Testis (tissue), 3 donors: ENCODE measurements around the gene CD44. TPM values are rescaled to one million over a fixed set of nuclear protein-coding genes. Genes with fewer than 3 reads are reported as not detected.

Experiments used
- DNase-seq: peaks from one replicate; pipeline ENCODE4 v3.0.0-alpha.2; 2019
- H3K27ac ChIP-seq, 2 donors: fragments of 200-600 bp; sonication (generic); one replicate each; pipeline ENCODE4 v1.5.1; 2019
- H3K27me3 ChIP-seq: fragments of 200-600 bp; sonication (generic); one replicate; pipeline ENCODE4 v1.5.1; 2019
- H3K36me3 ChIP-seq: fragments of 200-600 bp; sonication (generic); one replicate; pipeline ENCODE4 v1.5.1; 2017; ENCODE audit warnings: low read depth; ENCODE audit errors: missing control alignments
- H3K4me1 ChIP-seq: fragments of 200-600 bp; sonication (generic); one replicate; pipeline ENCODE4 v1.5.1; 2019
- H3K4me3 ChIP-seq, 2 donors: fragments of 200-600 bp; sonication (generic); one replicate each; pipeline ENCODE4 v1.5.1; 2017 to 2019
- H3K9me3 ChIP-seq: fragments of 200-600 bp; sonication (generic); one replicate; pipeline ENCODE4 v1.5.1; 2017
- POLR2A ChIP-seq: fragments of 450-650 bp; IDR thresholded peaks from one replicate; pipeline ENCODE4 v1.6.1; 2017; ENCODE audit warnings: antibody characterized with exemption, mild to moderate bottlenecking, moderate library complexity
- WGBS, 2 donors: methylation state at CpG; one replicate each; pipeline ENCODE4 v1.1.5; 2018; 5-methylcytosine and 5-hydroxymethylcytosine counted together
- intact Hi-C: fragments of 100-400 bp; cut with DNase I; formaldehyde crosslinking; loops from one replicate; pipeline ENCODE4 v1.15.1; 2023; ENCODE audit warnings: low total_unique reads
- polyA plus RNA-seq: library from polyadenylated mRNA; stranded (reverse); fragments of 350-450 nt; fragmentation: Illumina TruSeq; extraction: RNeasy Lipid Tissue Mini Kit (QIAGEN cat#74804); gene quantifications from one replicate; pipeline ENCODE4 v1.2.3, GENCODE V29; 2014; ENCODE audit warnings: low read depth, low replicate concordance; ENCODE audit not compliant: insufficient read depth
- total RNA-seq, 2 donors: library from RNA; depleted of rRNA; stranded (reverse); fragments of >200 nt; gene quantifications; one replicate each; pipeline ENCODE4 v1.2.3, GENCODE V29; 2016
- TF ChIP-seq, protein P1 (sequence below), 3 experiments: fragments of 450-650 bp in 2 of 3; fragments of 200-600 bp in 1 of 3; sonication (generic) in 1 of 3; IDR thresholded peaks; one replicate each; pipeline ENCODE4 v1.5.1; 2016 to 2019; ENCODE audit warnings: antibody characterized with exemption in 3 of 3, mild to moderate bottlenecking in 2 of 3, moderate library complexity in 1 of 3

CD44 gene
- total and polyA plus RNA-seq, 3 donors from 2014 or later, result 4.0 to 44.5 (median 13.4) TPM

DNA sequence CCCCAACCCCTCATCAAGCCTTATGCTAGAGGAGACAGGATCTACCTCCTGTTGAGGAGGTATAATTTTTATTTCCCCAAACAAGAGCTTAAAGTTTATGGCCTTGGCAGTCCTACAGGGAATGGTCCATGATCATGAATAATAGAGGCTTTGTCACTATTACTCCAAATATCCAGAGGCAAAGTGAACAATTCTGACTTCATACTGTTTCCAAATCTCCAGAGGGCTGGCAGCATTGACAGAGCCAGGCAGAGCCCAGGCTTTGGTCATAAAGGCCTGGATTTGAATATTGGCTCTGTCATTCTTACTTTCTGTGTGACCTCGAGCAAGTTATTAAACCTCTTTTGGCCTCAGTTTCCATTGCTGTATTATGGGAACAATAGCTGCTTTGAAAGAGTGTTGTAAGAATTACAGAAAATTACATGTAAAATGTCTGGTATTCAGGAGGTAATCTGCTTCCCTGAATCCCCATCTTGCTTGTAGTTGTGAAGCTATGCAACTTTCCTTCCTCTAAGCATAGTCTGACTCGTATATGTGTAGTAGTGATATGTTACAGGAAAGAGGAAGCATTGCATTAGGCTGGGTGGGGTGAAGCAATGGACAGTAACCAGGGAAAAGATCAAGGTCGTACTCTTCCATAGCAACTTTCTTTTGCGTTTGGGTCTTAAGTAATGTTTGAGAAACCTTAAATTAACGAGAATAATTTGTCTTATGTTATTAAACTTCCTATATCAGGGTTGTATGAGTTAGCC, 88.8 kb downstream of the CD44 start:
- no peak for DNase-seq
- H3K9me3 ChIP-seq, result no peaks in the 10 kb centered on the region
- H3K4me1 ChIP-seq, result no peaks in the 10 kb centered on the region
- 77% methylated on average over 5 of the region's 5 CpGs for WGBS, 2 donors
- H3K27me3 ChIP-seq, result no peaks in the 10 kb centered on the region
- no peaks in the 10 kb centered on the region for H3K36me3 ChIP-seq
- H3K4me3 ChIP-seq, result no peak overlapping the region
- intact Hi-C loops, result no loop called here
- H3K27ac ChIP-seq, result no peak overlapping the region
- TF ChIP-seq POLR2A, result no peak
- TF ChIP-seq, protein P1, sequence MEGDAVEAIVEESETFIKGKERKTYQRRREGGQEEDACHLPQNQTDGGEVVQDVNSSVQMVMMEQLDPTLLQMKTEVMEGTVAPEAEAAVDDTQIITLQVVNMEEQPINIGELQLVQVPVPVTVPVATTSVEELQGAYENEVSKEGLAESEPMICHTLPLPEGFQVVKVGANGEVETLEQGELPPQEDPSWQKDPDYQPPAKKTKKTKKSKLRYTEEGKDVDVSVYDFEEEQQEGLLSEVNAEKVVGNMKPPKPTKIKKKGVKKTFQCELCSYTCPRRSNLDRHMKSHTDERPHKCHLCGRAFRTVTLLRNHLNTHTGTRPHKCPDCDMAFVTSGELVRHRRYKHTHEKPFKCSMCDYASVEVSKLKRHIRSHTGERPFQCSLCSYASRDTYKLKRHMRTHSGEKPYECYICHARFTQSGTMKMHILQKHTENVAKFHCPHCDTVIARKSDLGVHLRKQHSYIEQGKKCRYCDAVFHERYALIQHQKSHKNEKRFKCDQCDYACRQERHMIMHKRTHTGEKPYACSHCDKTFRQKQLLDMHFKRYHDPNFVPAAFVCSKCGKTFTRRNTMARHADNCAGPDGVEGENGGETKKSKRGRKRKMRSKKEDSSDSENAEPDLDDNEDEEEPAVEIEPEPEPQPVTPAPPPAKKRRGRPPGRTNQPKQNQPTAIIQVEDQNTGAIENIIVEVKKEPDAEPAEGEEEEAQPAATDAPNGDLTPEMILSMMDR (IDR thresholded peaks at IDR 0.05), result no peak

DNA sequence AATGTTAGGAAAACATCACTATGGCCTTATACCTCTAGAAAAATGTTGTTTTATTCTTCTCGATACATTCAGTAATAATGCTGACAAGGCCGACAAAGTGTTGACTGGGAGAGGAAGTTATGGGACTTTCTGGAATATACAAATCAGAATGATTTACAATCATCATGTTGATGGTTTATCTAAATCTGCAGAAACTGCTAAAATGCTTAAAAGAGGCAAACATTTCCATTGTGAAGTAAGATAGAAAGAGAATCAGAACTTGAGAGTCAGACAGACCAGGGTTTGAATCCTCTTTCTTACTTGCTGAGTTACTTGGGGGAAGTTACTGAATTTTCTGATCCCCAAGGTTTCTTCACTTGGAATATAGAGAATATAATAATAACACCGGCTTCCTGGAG, 89.4 kb downstream of the CD44 start:
- H3K4me1 ChIP-seq, result no peaks in the 10 kb centered on the region
- no peaks in the 10 kb centered on the region for H3K9me3 ChIP-seq
- TF ChIP-seq, protein P1 (IDR thresholded peaks at IDR 0.05), result no peak
- TF ChIP-seq POLR2A, result no peak
- intact Hi-C loops, result no loop called here
- H3K27ac ChIP-seq, result no peak overlapping the region
- 83 to 91% methylated on average over 3 of the region's 3 CpGs for WGBS, 2 donors
- no peak for DNase-seq
- no peaks in the 10 kb centered on the region for H3K27me3 ChIP-seq
- H3K36me3 ChIP-seq, result no peaks in the 10 kb centered on the region
- H3K4me3 ChIP-seq, result no peak overlapping the region

DNA sequence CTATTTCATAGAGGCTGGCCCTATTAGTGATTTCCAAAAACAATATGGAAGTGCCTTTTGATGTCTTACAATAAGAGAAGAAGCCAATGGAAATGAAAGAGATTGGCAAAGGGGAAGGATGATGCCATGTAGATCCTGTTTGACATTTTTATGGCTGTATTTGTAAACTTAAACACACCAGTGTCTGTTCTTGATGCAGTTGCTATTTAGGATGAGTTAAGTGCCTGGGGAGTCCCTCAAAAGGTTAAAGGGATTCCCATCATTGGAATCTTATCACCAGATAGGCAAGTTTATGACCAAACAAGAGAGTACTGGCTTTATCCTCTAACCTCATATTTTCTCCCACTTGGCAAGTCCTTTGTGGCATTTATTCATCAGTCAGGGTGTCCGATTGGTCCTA, 91.4 kb downstream of the CD44 start:
- 83 to 88% methylated on average over 1 of the region's 1 CpG for WGBS, 2 donors
- H3K27ac ChIP-seq, result no peak overlapping the region
- H3K4me1 ChIP-seq, result no peaks in the 10 kb centered on the region
- H3K27me3 ChIP-seq, result no peaks in the 10 kb centered on the region
- TF ChIP-seq POLR2A, result no peak
- TF ChIP-seq, protein P1 (IDR thresholded peaks at IDR 0.05), result no peak
- no peak overlapping the region for H3K4me3 ChIP-seq
- no peaks in the 10 kb centered on the region for H3K36me3 ChIP-seq
- H3K9me3 ChIP-seq, result no peaks in the 10 kb centered on the region
- intact Hi-C loops, result no loop called here
- DNase-seq, result no peak

DNA sequence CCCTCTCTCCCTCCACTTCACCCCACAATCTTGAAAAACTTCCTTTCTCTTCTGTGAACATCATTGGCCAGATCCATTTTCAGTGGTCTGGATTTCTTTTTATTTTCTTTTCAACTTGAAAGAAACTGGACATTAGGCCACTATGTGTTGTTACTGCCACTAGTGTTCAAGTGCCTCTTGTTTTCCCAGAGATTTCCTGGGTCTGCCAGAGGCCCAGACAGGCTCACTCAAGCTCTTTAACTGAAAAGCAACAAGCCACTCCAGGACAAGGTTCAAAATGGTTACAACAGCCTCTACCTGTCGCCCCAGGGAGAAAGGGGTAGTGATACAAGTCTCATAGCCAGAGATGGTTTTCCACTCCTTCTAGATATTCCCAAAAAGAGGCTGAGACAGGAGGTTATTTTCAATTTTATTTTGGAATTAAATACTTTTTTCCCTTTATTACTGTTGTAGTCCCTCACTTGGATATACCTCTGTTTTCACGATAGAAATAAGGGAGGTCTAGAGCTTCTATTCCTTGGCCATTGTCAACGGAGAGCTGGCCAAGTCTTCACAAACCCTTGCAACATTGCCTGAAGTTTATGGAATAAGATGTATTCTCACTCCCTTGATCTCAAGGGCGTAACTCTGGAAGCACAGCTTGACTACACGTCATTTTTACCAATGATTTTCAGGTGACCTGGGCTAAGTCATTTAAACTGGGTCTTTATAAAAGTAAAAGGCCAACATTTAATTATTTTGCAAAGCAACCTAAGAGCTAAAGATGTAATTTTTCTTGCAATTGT, 92.3 kb downstream of the CD44 start:
- Histone ChIP-seq H3K9me3 (no peaks in the 10 kb centered on the region), H3K4me1 (no peaks in the 10 kb centered on the region), H3K27ac (no peak overlapping the region), H3K4me3 (no peak overlapping the region), H3K36me3 (no peaks in the 10 kb centered on the region), H3K27me3 (no peaks in the 10 kb centered on the region)
- intact Hi-C loops, result no loop called here
- no peak for TF ChIP-seq POLR2A
- TF ChIP-seq, protein P1 (IDR thresholded peaks at IDR 0.05), result no peak
- WGBS, 2 donors, result 84 to 85% methylated on average over 5 of the region's 5 CpGs
- DNase-seq, result no peak
